Stimulated activated CD8-positive, alpha-beta memory T cell treated with anti-CD3 and anti-CD28 coated beads, Interleukin-15, amount 100 ng/mL, for 4 hours (primary cell): ENCODE data around the gene GTF2H2.
"Not testable (repeated sequence)": the region's sequence is repeated elsewhere in the genome, so short reads cannot be mapped to it uniquely, and the experiment has no call there.

Experiments used
- DNase-seq, 2 donors: peaks; one replicate each; pipeline ENCODE4 v3.0.0-alpha.2; 2020; ENCODE audit warnings: low read depth in 2 of 2

Gene GTF2H2

GRCh38 chr5:71067262-71067928 lies at the start of gene GTF2H2:
GTF2H2 (minus strand) TSS chr5:71067676; CDS start chr5:71062763, 4,913 bp downstream.
- DNase-seq, result not testable (repeated sequence)

- not testable (repeated sequence) for DNase-seq
Measured at GRCh38 chr5:71109730-71110275, 42.3 kb upstream of the GTF2H2 start.

GRCh38 chr5:71099996-71100395 lies 32.5 kb upstream of the GTF2H2 start:
- DNase-seq, result not testable (repeated sequence)

GRCh38 chr5:71097930-71098203 lies 30.4 kb upstream of the GTF2H2 start:
- not testable (repeated sequence) for DNase-seq

- not testable (repeated sequence) for DNase-seq
Measured at GRCh38 chr5:71097173-71097929, 29.9 kb upstream of the GTF2H2 start.

GRCh38 chr5:71089773-71090172 lies 22.3 kb upstream of the GTF2H2 start:
- not testable (repeated sequence) for DNase-seq

- not testable (repeated sequence) for DNase-seq
Measured at GRCh38 chr5:71088754-71089153, 21.3 kb upstream of the GTF2H2 start.

- DNase-seq, result not testable (repeated sequence)
Measured at GRCh38 chr5:71086145-71086544, 18.7 kb upstream of the GTF2H2 start.

GRCh38 chr5:71084280-71085063 lies 17.0 kb upstream of the GTF2H2 start:
- DNase-seq, result not testable (repeated sequence)

- DNase-seq, result not testable (repeated sequence)
Measured at GRCh38 chr5:71082898-71083297, 15.4 kb upstream of the GTF2H2 start.

GRCh38 chr5:71082340-71082739 lies 14.9 kb upstream of the GTF2H2 start:
- DNase-seq, result not testable (repeated sequence)

- DNase-seq, result not testable (repeated sequence)
Measured at GRCh38 chr5:71061322-71061721, 6.2 kb downstream of the GTF2H2 start.

- DNase-seq, result not testable (repeated sequence)
Measured at GRCh38 chr5:71059426-71059825, 8.1 kb downstream of the GTF2H2 start.

- not testable (repeated sequence) for DNase-seq
Measured at GRCh38 chr5:71044808-71045207, 22.7 kb downstream of the GTF2H2 start.

- not testable (repeated sequence) for DNase-seq
Measured at GRCh38 chr5:71044128-71044527, 23.3 kb downstream of the GTF2H2 start.

GRCh38 chr5:71031046-71031776 lies 36.3 kb downstream of the GTF2H2 start:
- not testable (repeated sequence) for DNase-seq

GRCh38 chr5:71025289-71025953 lies 42.1 kb downstream of the GTF2H2 start, which contains the start of gene NAIP:
NAIP (minus strand) TSS chr5:71025339; CDS start chr5:71012915, 12,424 bp downstream.
- DNase-seq, result not testable (repeated sequence)

GRCh38 chr5:71020643-71021042 lies 46.8 kb downstream of the GTF2H2 start:
- not testable (repeated sequence) for DNase-seq

- DNase-seq, result not testable (repeated sequence)
Measured at GRCh38 chr5:71018376-71019005, 49.0 kb downstream of the GTF2H2 start.

- no peak for DNase-seq
Measured at GRCh38 chr5:71014176-71014575, 53.3 kb downstream of the GTF2H2 start.
